AG20443 (cell line): ENCODE data around the gene GLI2.

Experiments
- DNase-seq: peaks from one replicate; pipeline ENCODE4 v3.0.0; 2012; ENCODE audit warnings: low spot score, mixed read lengths

Gene GLI2

GRCh38 chr2:120770641-120771040 lies 35.0 kb downstream of the GLI2 start:
- no peak for DNase-seq

DNA sequence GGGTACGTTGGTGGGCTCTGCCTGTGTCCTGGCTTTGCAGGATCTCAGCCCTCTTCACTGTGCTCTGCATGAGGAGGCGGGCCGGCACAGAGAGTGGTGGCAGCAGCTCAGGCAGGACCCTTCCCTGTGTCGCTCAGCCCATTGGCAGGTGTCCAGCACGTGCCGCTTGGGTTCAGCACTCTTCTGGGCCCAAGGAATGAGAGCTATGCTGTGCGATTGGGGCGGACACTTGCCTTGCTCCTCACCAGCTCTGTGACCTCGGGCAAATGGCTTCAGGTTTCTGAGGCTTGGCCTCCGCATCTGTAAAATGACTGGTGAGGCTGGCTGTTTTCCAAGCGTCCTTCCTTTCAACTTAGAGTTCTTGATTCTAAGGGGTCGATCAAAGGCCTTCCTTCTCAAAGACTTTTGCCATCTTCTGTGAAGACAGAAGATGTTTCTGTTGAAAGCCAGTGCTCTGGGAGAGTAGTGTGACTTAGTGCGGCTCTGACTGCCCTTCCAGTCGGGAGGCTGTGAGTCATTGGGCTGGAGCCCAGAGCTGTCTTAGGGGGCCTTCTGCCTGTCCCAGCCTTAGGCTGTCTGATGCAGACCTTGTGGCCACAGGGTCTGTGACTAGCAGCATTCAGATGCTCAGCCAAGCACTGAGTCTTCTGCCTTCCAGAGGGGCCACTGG lies 35.6 kb downstream of the GLI2 start:
- peak; percentile 95 for DNase-seq

DNA sequence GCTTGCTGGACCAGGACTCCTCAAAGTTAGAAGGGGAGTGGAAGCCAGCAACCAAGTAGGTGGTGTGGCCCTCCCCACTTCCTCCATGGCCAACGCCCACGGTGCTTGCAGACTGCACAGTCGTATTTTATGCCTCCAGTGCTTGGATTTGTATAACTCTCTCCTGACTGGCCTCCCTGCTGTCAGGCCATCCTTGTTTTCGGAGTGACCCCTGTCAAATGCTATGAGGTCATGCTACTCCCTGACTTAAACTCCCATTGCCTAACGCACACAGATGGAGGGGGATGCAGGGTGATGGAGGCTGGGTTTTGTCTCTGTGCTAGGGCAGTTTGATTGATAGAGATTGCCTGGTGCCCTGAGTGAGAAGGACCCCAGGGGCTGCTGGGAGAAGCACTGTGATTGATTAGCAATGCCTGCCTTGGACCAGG lies 36.1 kb downstream of the GLI2 start:
- no peak for DNase-seq

DNA sequence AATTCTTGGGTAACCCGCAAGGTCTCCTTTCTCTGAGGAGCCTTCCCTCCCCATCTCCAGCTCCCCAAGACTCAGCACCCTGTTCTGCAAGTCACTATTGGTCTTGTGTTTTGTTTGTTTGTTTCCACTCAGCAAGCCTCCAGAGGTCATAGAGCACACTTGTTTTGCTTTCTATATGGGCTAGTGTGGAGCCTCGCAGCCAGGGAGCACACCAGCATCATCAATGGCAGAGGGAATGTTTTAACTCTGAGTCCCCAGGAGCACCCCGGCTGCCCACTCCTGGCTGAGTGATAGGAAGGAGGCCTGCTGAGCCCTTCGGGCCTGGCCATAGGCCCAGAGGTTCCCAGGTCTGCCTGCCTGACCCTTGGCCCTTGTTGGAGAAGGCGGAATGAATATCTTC lies 36.6 kb downstream of the GLI2 start:
- DNase-seq, result no peak

- DNase-seq, result no peak
These were observed 37.6 kb downstream of the GLI2 start for GRCh38 chr2:120773186-120773800.

DNA sequence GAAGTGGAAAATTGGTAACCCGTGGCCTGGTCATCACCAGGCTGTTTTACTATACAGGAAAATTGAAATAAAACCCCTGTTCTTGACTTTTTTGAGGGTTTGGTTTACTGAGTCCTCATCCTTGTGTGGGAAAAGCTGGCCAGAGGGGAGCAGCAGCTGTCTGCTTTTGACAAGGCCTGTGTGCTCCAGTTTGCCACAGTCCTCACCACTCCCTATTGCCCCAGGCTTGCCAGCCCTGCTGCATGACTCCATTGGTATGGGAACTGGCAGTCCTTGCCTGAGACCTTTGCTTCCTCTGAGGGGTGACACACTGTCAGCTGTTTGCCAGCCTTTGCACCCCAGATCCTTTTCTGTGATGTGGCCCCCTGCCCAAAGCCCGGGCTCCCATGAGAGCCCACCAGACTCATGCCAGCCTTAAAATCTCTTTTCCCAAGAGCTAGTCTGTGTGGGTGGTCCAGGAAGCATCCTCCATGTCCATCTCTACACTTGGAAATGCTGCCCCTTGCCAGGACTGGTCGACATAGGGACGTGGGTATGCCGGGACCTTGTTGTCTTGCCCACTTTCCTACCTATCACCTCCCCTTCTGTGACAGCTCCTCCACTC lies 39.0 kb downstream of the GLI2 start:
- no peak for DNase-seq

DNA sequence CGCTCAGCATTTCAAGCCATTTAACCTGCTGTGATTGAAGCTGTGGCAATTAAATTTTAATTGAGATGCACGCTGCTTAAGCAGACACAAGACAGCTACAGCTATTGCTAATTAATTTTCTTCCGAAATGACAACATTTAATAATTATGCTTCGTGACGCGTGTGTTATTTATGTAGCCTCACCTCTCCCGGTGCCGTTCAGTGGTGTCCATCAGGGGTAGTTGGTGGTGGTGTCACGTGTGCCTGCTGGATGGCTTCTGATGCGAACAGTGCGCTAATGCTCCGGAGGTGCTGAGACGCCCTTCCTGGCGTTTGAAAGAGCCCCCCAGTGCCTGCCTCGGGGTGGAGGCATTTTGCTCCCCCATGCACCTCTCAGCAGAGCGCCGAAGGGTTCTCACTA lies 39.5 kb downstream of the GLI2 start:
- no peak for DNase-seq

DNA sequence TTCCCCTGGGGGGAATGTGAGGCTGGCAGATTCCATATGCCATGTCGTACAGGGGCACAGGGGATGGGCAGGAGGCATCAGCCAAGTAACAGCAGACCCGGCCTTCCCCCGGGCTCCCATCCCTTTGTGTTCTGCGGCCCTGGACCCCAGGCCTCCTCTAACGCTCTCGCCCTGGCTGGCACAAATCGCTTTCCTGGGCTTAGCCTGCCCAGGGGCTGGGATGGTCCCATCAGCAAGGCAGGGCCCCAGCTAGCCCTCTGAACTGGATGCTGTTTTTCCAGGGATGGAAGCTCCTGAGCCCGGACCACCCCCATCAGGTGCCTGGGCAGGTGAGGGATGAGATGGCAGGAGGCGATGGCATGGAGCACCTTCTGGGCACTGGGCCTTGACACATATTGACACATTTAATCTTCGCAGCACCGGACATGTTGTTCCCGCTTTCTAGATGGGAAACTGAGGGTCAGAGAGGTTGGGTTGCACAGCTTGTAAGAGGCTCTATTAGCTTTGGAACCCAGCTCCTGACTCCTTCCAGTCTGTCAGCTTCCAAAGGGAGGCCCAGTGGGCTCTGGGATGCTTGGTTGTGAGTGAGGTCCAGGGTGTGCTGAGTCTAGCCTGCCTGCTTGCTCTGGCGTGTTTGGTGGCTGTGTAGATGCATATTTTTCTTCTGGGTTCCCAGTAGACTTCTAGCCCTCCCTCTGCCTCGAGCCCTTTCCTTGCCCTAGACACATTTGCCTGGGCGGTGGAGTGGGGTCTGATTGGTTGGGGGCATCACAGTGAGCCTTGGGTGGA lies 40.3 kb downstream of the GLI2 start:
- no peak for DNase-seq

DNA sequence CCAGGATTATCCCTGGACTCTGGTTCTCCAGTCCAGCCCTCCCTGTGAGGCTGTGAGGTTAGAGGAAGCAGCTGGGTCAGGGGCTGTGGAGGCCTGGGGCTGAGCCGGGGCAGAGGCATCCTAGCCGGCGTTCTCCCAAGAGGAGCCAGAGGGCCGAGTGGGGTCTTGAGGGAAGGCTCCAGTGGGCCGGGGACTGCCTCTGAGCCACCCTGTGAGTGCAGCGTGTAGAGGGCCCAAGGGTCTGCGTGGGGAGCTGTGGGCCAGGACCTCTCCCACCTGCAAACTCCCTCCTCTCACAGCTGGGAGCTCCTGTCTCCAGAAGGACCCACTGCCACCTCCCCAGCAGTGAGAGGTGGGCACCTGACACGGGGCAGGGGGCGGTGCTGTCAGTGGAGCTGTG lies 41.0 kb downstream of the GLI2 start:
- DNase-seq, result no peak

DNA sequence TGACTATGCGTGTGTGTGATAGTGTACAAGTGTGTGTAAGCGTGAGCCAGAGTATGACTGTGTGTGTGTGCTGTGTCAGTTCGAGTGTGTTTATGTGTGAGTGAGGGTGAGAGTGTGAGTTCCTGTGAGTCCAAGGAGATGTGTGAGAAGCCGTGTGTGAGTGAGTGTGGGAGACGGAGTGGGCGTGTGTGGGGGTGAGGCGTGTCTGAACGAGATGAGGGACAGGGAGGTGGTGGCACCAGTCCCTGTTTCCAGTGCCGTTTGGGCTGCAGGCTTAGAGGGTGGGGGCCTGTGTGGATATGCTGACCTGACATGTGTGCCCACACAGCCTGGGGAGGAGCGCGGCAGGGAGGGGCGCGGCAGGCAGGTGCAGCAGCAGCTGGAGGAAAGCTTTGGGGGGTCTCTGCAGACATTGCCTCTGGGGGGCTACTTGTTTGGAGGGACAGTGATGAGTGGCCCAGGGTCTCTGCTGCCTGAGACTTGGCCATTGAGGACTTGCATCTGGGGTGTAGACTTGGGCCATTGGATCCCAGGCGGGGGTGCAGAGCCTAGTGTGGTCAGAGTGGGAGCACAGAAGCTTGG lies 41.6 kb downstream of the GLI2 start:
- no peak for DNase-seq

GRCh38 chr2:120777787-120778186 lies 42.1 kb downstream of the GLI2 start:
- DNase-seq, result no peak

- no peak for DNase-seq
These were observed 42.6 kb downstream of the GLI2 start for GRCh38 chr2:120778244-120778643.

- peak; percentile 69 for DNase-seq
These were observed 44.2 kb downstream of the GLI2 start for GRCh38 chr2:120779781-120780283.

- no peak for DNase-seq
These were observed 44.7 kb downstream of the GLI2 start for GRCh38 chr2:120780402-120780801.

DNA sequence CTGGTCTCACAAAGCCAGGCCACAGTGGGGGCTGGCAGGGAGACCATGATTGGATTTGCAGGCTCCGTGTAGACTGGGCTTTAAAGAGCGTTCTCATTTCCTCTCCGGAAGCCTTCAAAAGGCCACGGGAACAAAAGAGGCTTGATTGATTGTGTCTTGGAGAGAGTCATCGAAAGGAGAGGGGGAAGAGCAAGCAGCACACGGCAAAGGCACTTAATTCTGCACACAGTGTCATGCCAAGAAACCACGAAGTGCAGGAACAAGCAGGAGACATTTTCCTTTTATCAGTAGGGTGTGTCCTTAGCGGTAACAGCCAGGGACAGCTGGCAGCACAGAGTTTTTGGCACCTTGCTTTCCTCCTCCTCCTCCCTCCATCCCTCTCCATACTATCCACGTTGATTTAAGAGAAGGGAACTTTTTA lies 47.7 kb downstream of the GLI2 start:
- no peak for DNase-seq

- no peak for DNase-seq
These were observed 48.3 kb downstream of the GLI2 start for GRCh38 chr2:120783969-120784372.
